Activated CD8-positive, alpha-beta T cell treated with anti-CD3 and anti-CD28 coated beads for 36 hours (primary cell): ENCODE measurements around the gene SEC16A. TPM values are rescaled to one million over a fixed set of nuclear protein-coding genes. Genes with fewer than 3 reads are reported as not detected.

Experiments
- ATAC-seq: fragments of 200-7000 bp; cut with Tn5 transposase; one replicate; pipeline ENCODE4 v1.10.0; 2021; ENCODE audit warnings: mild to moderate bottlenecking, moderate library complexity
- CTCF ChIA-PET: fragments of 350-600 bp; sonication (Branson Sonifier 250); formaldehyde crosslinking; loops from one replicate; lab custom pipeline; 2021; ENCODE audit warnings: antibody characterized with exemption; lab: Charles Lee
- POLR2A ChIA-PET: fragments of 350-600 bp; sonication (Branson Sonifier 250); formaldehyde crosslinking; loops from one replicate; lab custom pipeline; 2021; ENCODE audit warnings: antibody characterized with exemption; lab: Charles Lee
- DNase-seq: peaks from one replicate; pipeline ENCODE4 v3.0.0-alpha.2; 2020
- H3K27ac Mint-ChIP-seq: one replicate; pipeline ENCODE4 v1.8.0; 2021; ENCODE audit warnings: mild to moderate bottlenecking, mixed read lengths
- H3K27me3 Mint-ChIP-seq: one replicate; pipeline ENCODE4 v1.8.0; 2021; ENCODE audit warnings: mixed read lengths
- H3K36me3 Mint-ChIP-seq: one replicate; pipeline ENCODE4 v1.8.0; 2021; ENCODE audit warnings: low read depth, mixed read lengths
- H3K4me1 Mint-ChIP-seq: one replicate; pipeline ENCODE4 v1.8.0; 2021; ENCODE audit warnings: low read depth, mixed read lengths
- H3K4me3 Mint-ChIP-seq: one replicate; pipeline ENCODE4 v1.8.0; 2021; ENCODE audit warnings: mild to moderate bottlenecking, moderate library complexity, mixed read lengths
- H3K9me3 Mint-ChIP-seq: one replicate; pipeline ENCODE4 v1.8.0; 2021; ENCODE audit warnings: mixed read lengths
- intact Hi-C: fragments of 100-400 bp; cut with micrococcal nuclease; formaldehyde crosslinking; loops from one replicate; pipeline ENCODE4 v1.10.0; 2022
- total RNA-seq, 2 experiments: library from RNA; stranded (reverse); gene quantifications; one replicate each; pipeline ENCODE4 v1.2.3, GENCODE V29; 2021
- TF ChIP-seq, protein P1 (sequence below): fragments of 200-600 bp; IDR thresholded peaks from one replicate; pipeline ENCODE4 v1.8.0; 2022; ENCODE audit warnings: antibody characterized with exemption, mild to moderate bottlenecking

SEC16A gene
- total RNA-seq, 2 experiments from 2014 or later = 67.9 to 69.8 TPM

DNA sequence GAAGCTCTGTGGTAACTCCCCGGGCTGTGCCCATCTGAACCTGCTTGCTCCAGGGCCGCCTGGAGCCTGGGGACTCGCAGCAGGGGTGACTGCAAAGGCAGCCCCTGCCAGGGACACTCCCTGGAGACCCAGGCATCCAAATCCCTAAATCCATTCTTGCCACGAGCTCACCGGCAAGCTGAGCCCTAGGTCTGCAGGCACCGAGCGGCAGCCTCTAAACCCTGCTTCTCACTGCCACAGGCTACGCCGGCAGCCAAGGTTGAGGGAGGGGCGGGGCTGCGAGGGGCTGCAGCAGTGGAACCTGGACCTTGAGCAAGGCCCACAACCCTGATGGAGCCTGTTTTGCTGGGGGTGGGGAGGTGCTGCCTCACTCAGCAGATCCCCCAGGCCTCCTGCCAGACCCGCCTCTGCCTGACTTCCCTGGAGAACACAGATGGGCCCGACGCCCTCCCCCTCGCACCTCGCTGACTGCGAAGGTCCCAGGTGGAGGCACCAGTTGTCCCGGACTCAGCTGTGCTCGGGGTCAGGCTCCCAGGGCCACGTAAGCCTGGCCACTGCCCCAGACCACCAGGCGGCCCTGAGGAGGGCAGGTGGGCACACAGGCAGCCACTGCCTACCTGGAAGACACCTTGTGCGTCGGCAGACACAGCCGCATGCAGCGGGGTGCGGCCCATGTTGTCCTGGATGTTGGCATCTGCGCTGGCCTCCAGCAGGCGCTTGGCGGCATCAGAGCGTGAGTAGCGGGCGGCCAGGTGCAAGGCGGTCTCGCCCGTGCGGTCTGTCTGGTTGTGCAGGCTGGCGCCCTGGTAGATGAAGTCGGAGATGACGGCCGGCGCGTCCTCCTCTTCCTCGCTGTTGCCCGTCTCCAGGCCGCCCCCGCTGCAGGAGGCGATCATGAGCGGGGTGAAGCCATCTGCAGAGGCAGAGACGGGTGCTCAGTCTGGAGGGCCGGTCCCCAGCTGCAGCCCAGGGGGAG, 17.4 kb upstream of the SEC16A start:
- CTCF ChIA-PET = no interaction called here
- no peak overlapping the region for H3K4me3 Mint-ChIP-seq
- intact Hi-C loops = no loop called here
- no peak for DNase-seq
- no peaks in the 10 kb centered on the region for H3K27me3 Mint-ChIP-seq
- H3K9me3 Mint-ChIP-seq = no peaks in the 10 kb centered on the region
- peaks cover 25% of the 10 kb centered on the region for H3K36me3 Mint-ChIP-seq
- no peak for ATAC-seq
- POLR2A ChIA-PET = no interaction called here
- H3K27ac Mint-ChIP-seq = no peak overlapping the region
- TF ChIP-seq, protein P1, sequence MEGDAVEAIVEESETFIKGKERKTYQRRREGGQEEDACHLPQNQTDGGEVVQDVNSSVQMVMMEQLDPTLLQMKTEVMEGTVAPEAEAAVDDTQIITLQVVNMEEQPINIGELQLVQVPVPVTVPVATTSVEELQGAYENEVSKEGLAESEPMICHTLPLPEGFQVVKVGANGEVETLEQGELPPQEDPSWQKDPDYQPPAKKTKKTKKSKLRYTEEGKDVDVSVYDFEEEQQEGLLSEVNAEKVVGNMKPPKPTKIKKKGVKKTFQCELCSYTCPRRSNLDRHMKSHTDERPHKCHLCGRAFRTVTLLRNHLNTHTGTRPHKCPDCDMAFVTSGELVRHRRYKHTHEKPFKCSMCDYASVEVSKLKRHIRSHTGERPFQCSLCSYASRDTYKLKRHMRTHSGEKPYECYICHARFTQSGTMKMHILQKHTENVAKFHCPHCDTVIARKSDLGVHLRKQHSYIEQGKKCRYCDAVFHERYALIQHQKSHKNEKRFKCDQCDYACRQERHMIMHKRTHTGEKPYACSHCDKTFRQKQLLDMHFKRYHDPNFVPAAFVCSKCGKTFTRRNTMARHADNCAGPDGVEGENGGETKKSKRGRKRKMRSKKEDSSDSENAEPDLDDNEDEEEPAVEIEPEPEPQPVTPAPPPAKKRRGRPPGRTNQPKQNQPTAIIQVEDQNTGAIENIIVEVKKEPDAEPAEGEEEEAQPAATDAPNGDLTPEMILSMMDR = no peak
- H3K4me1 Mint-ChIP-seq = no peaks in the 10 kb centered on the region

DNA sequence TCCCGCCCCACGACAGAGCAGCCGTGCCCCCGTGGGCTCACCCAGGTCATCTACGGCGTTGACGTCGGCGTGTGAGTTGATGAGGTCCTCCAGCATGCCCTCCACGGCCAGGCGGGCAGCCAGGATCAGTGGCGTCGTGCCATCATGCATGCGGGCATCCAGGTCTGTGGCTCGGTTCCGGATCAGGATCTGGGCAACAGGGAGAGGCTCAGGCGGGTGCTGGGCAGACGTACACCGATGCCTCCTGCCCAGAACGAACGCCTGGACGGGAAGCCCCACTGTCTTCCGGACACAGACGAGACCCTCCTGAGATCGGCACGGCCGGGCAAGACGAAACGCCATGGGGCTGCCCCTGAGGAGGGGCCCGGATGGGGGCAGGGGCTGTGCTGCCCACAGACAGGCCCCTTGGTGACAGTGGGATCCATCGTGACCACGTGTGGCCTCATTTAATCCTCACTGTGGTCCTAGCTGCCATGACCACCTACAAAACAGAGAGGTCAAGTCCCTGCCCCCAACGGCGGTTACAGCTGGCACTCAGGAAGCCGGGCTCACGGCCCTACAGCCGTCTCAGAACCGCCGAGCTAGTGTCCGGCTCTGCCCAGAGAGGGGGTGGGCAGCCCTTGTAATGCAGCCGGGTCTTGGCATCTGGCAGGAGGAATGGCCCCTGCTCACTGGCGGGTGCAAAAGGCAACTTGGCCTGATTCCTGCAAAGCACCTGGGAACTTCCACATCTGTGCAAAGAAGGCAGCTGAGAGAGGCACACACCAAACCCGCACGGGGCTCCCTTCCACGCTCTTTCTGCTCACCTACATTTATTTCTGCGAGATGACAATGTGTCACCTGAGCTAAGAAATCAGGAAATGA, 16.5 kb upstream of the SEC16A start:
- H3K27ac Mint-ChIP-seq = no peak overlapping the region
- ChIA-PET POLR2A (no interaction called here), CTCF (no interaction called here)
- DNase-seq (no peak), ATAC-seq (no peak)
- no peaks in the 10 kb centered on the region for H3K27me3 Mint-ChIP-seq
- H3K36me3 Mint-ChIP-seq = peaks cover 24% of the 10 kb centered on the region
- TF ChIP-seq, protein P1 = no peak
- no peak overlapping the region for H3K4me3 Mint-ChIP-seq
- intact Hi-C loops = no loop called here
- H3K9me3 Mint-ChIP-seq = no peaks in the 10 kb centered on the region
- H3K4me1 Mint-ChIP-seq = no peaks in the 10 kb centered on the region

DNA sequence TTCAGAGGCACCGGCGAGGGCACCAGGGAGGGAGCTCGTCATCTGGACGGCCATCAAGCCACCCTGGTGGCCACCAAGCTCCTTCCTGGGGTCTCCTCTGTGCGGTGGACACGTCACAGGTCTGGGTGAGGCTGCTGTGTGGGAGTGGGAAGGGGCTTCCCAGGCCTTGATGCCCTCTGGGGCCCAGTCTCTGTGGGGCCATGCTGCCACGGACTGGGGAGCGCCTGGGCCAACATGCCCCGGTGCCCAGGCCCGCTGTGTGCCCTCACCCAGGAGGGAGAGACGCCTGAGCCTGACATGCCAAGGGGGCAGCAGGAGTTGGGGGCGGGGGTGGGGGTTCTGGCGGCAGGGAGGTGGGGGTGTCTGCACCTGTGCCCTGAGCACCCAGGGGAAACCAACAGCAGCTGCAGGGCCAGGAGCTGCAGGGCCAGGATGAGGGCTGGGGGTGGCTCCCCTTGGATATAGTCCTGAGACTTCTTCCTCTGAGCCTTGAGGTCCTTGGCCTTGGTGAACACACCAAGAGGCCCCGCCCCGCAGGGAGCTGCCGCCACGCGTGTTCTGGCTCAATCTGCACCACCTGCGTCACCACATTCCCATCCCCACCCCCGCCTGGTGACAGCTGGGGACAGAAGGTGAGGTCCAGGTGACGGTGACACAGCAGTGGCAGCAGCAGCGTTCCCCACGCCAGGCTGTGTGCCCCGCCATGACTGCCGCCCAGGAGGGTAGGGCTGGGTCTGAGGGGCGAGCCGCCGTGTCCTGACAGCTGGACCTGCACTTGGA, 15.3 kb upstream of the SEC16A start:
- H3K27ac Mint-ChIP-seq = no peak overlapping the region
- H3K4me3 Mint-ChIP-seq = no peak overlapping the region
- POLR2A ChIA-PET = interaction anchor here (1.0 kb wide), 1 partner anchor 13 kb away, joined by 4 read pairs; no protein-coding TSS in a partner anchor
- no peaks in the 10 kb centered on the region for H3K4me1 Mint-ChIP-seq
- no peaks in the 10 kb centered on the region for H3K9me3 Mint-ChIP-seq
- peaks cover 22% of the 10 kb centered on the region for H3K36me3 Mint-ChIP-seq
- DNase-seq (no peak), ATAC-seq (no peak)
- intact Hi-C loops = no loop called here
- CTCF ChIA-PET = no interaction called here
- no peaks in the 10 kb centered on the region for H3K27me3 Mint-ChIP-seq
- TF ChIP-seq, protein P1 = no peak

DNA sequence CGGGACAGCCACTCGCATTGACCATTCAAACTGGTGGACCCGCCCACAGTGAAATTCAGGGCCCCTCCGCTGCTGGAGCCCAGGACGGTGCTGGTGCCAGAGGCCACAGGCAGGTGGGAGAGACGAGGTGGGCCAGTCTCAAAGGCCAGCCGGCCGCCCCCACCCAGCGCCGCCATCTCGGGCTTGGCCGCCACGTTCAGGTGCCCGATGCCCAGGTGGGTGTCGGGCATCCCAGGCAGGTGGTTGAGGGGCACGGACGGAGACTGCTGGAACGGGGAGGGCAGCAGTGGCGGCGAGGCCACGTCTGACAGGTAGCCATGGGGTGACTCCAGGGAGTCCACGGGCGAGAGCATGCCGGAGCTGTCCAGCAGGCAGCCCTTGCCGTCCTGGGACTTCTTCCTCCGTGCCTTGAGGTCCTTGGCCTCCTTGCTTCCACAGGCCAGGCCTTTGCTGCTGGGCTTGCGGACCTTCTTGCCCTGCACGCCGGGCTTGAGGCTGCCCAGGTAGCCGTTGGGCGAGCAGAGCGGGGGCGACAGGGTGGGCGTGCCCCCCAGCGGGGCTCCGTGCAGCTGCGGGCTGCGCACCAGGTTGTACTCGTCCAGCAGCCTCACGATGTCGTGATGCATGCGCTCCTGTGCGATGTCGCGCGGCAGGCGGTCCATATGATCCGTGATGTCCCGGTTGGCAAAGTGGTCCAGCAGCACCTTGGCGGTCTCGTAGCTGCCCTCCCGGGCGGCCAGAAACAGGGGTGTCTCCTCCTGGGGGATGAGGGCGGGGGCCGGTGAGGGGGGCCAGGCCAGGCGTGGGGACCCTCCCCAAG, 14.2 kb upstream of the SEC16A start:
- ATAC-seq (no peak), DNase-seq (no peak)
- H3K36me3 Mint-ChIP-seq = peaks cover 18% of the 10 kb centered on the region
- ChIA-PET CTCF (no interaction called here), POLR2A (no interaction called here)
- H3K4me3 Mint-ChIP-seq = no peak overlapping the region
- intact Hi-C loops = no loop called here
- no peak overlapping the region for H3K27ac Mint-ChIP-seq
- H3K9me3 Mint-ChIP-seq = peaks cover 2% of the 10 kb centered on the region
- no peaks in the 10 kb centered on the region for H3K27me3 Mint-ChIP-seq
- H3K4me1 Mint-ChIP-seq = no peaks in the 10 kb centered on the region
- TF ChIP-seq, protein P1 = no peak
